Muscle of leg (tissue), 11 donors: ENCODE data around the gene TSPAN11. TPM values are rescaled to one million over a fixed set of nuclear protein-coding genes. Genes with fewer than 3 reads are reported as not detected.

ENCODE experiments used
- DNase-seq: peaks from one replicate; pipeline ENCODE4 v3.0.0; 2013
- H3K27ac ChIP-seq: one replicate; pipeline ENCODE4 v1.5.1; 2013; ENCODE audit warnings: mild to moderate bottlenecking, low read length, control low read depth
- H3K27me3 ChIP-seq: one replicate; pipeline ENCODE4 v1.6.1; 2013; ENCODE audit warnings: low read length; ENCODE audit not compliant: control insufficient read depth, insufficient read depth
- H3K36me3 ChIP-seq: one replicate; pipeline ENCODE4 v1.6.1; 2013; ENCODE audit warnings: low read length; ENCODE audit not compliant: control insufficient read depth, insufficient read depth
- H3K4me1 ChIP-seq: one replicate; pipeline ENCODE4 v1.6.1; 2013; ENCODE audit warnings: low read length; ENCODE audit not compliant: control insufficient read depth, insufficient read depth
- H3K4me3 ChIP-seq: one replicate; pipeline ENCODE4 v1.5.1; 2013; ENCODE audit warnings: low read length, control low read depth
- H3K9me3 ChIP-seq: replicated peaks from 2 replicates; pipeline ENCODE4 v1.6.1; 2013; ENCODE audit warnings: low read depth, low read length; ENCODE audit not compliant: control insufficient read depth
- WGBS: methylation state at CpG from one replicate; pipeline ENCODE4 v1.1.5; 2013; ENCODE audit warnings: missing lambda C conversion rate; ENCODE audit not compliant: insufficient coverage; 5-methylcytosine and 5-hydroxymethylcytosine counted together
- polyA plus RNA-seq, 8 donors: library from polyadenylated mRNA; unstranded; fragments of 120-200 nt; gene quantifications; one replicate each; pipeline versions ENCODE4 v1.2.1 to v1.2.3, GENCODE V29; 2013; ENCODE audit warnings: inconsistent platforms in 1 of 8, low replicate concordance in 1 of 8; ENCODE audit not compliant: insufficient read length in 8 of 8, insufficient read depth in 1 of 8
- total RNA-seq: library from RNA; stranded (reverse); fragments of 120-200 nt; gene quantifications from one replicate; pipeline ENCODE4 v1.2.4, GENCODE V29; 2013

Gene TSPAN11
- total and polyA plus RNA-seq, 9 donors = 4.7 to 19.6 (median 9.1) TPM

DNA sequence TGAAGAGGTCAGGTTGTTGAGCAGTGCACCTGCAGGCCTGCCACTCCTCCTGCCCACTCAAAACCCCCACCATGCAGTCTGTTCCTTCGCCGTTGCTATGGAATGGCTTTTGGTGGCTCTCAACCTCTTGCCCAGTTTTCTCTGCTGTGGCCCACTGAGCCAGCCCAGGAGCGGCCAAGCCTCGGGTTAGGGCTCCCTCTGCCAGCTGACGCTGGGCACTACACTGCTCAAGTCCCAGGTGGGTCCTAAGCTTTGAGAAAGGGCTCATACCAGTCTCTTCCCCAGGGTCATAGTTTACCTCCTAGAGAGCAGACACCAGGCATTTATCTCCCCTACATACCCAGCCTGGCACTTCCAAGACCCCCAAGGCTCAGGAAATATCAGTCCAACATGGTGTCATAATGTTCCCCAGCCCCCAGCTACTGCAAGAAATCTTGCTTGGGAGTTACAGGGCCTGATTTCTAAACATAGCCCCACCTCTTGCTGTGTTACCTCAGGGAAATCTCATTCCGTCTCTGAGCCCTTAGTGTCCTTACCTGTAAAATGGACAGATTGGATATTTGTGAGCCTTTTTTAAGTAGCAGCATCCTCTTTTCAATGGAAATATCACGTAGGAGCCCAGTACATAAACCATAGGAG is 59.4 kb downstream of the TSPAN11 start:
- Histone ChIP-seq H3K36me3 (no peaks in the 10 kb centered on the region), H3K9me3 (no peaks in the 10 kb centered on the region), H3K27ac (no peak overlapping the region), H3K4me1 (peaks cover 18% of the 10 kb centered on the region), H3K27me3 (no peaks in the 10 kb centered on the region), H3K4me3 (no peak overlapping the region)
- DNase-seq = peak; percentile 58
- 29% methylated on average over 5 of the region's 7 CpGs for WGBS

DNA sequence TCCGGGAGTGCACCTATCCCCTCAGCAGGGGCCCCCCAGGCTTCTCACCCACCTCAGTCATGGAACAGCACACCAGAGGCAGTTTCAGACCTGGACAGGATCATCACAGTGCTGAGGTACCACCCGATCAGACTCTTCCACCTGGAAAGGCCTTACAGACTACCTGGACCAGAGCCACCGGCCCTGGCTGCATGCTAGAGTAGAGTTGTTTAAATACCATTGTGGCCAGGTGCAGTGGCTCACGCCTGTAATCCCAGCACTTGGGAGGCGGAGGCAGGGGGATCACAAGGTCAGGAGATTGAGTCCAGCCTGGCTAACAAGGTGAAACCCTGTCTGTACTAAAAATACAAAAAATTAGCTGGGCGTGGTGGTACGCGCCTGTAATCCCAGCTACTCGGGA is 61.5 kb downstream of the TSPAN11 start:
- WGBS = 61% methylated on average over 5 of the region's 9 CpGs
- Histone ChIP-seq H3K4me1 (peaks cover 15% of the 10 kb centered on the region), H3K27me3 (no peaks in the 10 kb centered on the region), H3K9me3 (no peaks in the 10 kb centered on the region), H3K27ac (no peak overlapping the region), H3K36me3 (no peaks in the 10 kb centered on the region), H3K4me3 (no peak overlapping the region)
- no peak for DNase-seq

DNA sequence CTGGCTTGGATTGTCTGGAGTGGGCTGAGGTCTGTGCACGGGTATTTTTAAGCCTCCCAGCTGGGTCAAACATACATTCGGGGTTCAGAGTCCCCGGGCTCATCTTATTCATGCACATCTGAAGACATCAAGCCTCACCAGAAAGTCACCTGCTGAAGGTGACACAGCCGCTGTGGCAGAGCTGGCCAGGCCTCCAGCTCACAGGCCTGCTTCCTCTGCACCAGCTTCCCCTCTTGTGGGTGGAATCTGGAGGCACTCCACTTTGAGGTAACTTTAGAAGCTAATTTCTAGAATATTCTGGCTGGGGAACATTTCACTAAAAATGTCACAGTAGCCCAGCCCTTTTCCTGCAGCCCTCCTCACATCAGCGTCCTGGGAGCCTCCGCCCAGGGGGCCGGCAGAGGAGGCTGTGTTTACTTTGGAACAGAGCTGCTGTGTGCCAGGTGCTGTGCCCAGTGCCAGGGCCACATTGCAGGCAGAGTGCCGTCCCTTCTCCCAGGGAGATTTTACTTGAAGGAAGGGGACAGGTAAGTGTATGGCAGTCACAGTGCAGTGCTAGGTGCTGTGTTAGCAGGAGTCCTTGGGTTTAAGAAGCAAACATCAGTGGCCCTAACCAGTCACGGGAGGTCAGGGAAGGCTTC is 62.2 kb downstream of the TSPAN11 start:
- 67% methylated on average over 5 of the region's 9 CpGs for WGBS
- Histone ChIP-seq H3K36me3 (no peaks in the 10 kb centered on the region), H3K9me3 (no peaks in the 10 kb centered on the region), H3K4me3 (no peak overlapping the region), H3K27ac (no peak overlapping the region), H3K27me3 (no peaks in the 10 kb centered on the region), H3K4me1 (peaks cover 15% of the 10 kb centered on the region)
- no peak for DNase-seq

GRCh38 chr12:30989754-30990153 is 63.2 kb downstream of the TSPAN11 start:
- no peaks in the 10 kb centered on the region for H3K27me3 ChIP-seq
- WGBS = 24% methylated on average over 3 of the region's 6 CpGs
- no peak overlapping the region for H3K4me3 ChIP-seq
- no peaks in the 10 kb centered on the region for H3K36me3 ChIP-seq
- peak; percentile 58 for DNase-seq
- no peaks in the 10 kb centered on the region for H3K9me3 ChIP-seq
- no peak overlapping the region for H3K27ac ChIP-seq
- H3K4me1 ChIP-seq = peaks cover 22% of the 10 kb centered on the region

DNA sequence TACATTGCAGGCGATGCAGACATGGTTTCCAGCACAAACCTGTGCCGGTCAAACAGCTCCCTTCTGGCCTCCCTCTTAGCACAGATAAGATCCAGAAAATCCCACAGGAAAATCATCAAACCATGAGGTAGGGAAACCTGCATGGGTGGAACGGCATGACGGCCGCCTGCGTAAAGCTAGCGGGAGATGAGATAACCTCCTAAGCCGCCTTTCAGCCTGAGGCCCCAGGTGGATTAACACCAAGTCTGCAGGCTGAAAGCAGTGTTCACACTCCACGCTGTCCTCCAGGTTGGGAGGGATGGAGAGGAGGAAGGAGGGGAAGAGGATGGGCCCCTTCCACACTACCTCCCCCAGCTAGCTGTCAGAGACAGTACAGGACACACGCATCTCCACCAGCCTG is 63.8 kb downstream of the TSPAN11 start:
- DNase-seq = no peak
- H3K27me3 ChIP-seq = no peaks in the 10 kb centered on the region
- no peaks in the 10 kb centered on the region for H3K36me3 ChIP-seq
- 55% methylated on average over 8 of the region's 10 CpGs for WGBS
- H3K4me3 ChIP-seq = no peak overlapping the region
- H3K4me1 ChIP-seq = peaks cover 25% of the 10 kb centered on the region
- H3K27ac ChIP-seq = no peak overlapping the region
- H3K9me3 ChIP-seq = no peaks in the 10 kb centered on the region

- no peak overlapping the region for H3K4me3 ChIP-seq
- 88% methylated on average over 1 of the region's 3 CpGs for WGBS
- no peak for DNase-seq
- H3K27me3 ChIP-seq = no peaks in the 10 kb centered on the region
- peaks cover 30% of the 10 kb centered on the region for H3K4me1 ChIP-seq
- H3K36me3 ChIP-seq = no peaks in the 10 kb centered on the region
- H3K9me3 ChIP-seq = no peaks in the 10 kb centered on the region
- H3K27ac ChIP-seq = no peak overlapping the region
These were observed 64.2 kb downstream of the TSPAN11 start for GRCh38 chr12:30990776-30991175.

DNA sequence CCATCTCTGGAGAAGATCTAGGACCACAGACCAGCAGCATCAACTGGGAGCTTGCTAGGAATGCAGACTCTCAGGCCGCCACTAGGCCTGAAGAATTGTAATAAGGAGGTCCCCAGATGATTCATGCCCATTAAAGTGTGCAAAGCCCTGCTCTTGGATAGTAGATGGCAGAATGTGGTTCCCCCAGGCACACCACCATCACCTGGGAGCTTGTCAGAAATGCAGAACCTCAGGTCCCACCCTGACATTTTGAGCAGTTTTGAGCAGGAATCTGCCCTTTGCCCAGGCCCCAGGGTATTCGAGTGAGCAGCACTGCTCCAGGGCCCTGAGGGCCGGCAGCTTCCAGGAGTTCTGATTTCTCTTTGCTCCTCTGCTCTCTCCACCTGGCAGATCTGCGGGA is 64.9 kb downstream of the TSPAN11 start:
- no peak overlapping the region for H3K4me3 ChIP-seq
- H3K9me3 ChIP-seq = no peaks in the 10 kb centered on the region
- 76% methylated on average over 3 of the region's 4 CpGs for WGBS
- no peaks in the 10 kb centered on the region for H3K36me3 ChIP-seq
- no peaks in the 10 kb centered on the region for H3K27me3 ChIP-seq
- DNase-seq = no peak
- H3K27ac ChIP-seq = no peak overlapping the region
- H3K4me1 ChIP-seq = peaks cover 37% of the 10 kb centered on the region

GRCh38 chr12:30992381-30992780 is 65.8 kb downstream of the TSPAN11 start:
- no CpG with 5 or more reads among the region's 4 CpGs for WGBS

GRCh38 chr12:30993766-30994165 is 67.2 kb downstream of the TSPAN11 start:
- no peak overlapping the region for H3K27ac ChIP-seq
- H3K9me3 ChIP-seq = no peaks in the 10 kb centered on the region
- WGBS = 70% methylated on average over 4 of the region's 4 CpGs
- H3K4me1 ChIP-seq = peaks cover 39% of the 10 kb centered on the region
- H3K36me3 ChIP-seq = no peaks in the 10 kb centered on the region
- DNase-seq = no peak
- no peak overlapping the region for H3K4me3 ChIP-seq
- H3K27me3 ChIP-seq = no peaks in the 10 kb centered on the region

More at GRCh38 chr12:30992381-30992780, 65.8 kb downstream of the TSPAN11 start:
- Histone ChIP-seq H3K36me3 (no peaks in the 10 kb centered on the region), H3K4me1 (peaks cover 42% of the 10 kb centered on the region), H3K27me3 (no peaks in the 10 kb centered on the region), H3K4me3 (no peak overlapping the region), H3K9me3 (no peaks in the 10 kb centered on the region), H3K27ac (no peak overlapping the region)
- DNase-seq = no peak

- DNase-seq = no peak
- H3K4me1 ChIP-seq = peaks cover 34% of the 10 kb centered on the region
- H3K4me3 ChIP-seq = no peak overlapping the region
- H3K27me3 ChIP-seq = no peaks in the 10 kb centered on the region
- H3K9me3 ChIP-seq = no peaks in the 10 kb centered on the region
- H3K27ac ChIP-seq = no peak overlapping the region
- no peaks in the 10 kb centered on the region for H3K36me3 ChIP-seq
- 61% methylated on average over 9 of the region's 13 CpGs for WGBS
These were observed 67.7 kb downstream of the TSPAN11 start for GRCh38 chr12:30994274-30994673.
